Measurements from ENCODE around the gene DCDC2B. TPM values are rescaled to one million over a fixed set of nuclear protein-coding genes. Genes with fewer than 3 reads are reported as not detected.
"Not testable (repeated sequence)": the region's sequence is repeated elsewhere in the genome, so short reads cannot be mapped to it uniquely, and the experiment has no call there.

DCDC2B gene
- total RNA-seq, 1 donor from 2014 or later: not detected

- H3K27ac Mint-ChIP-seq (ENCODE audit: unreplicated experiment): peak overlapping the region; percentile 72
- no peaks in the 10 kb centered on the region for H3K9me3 Mint-ChIP-seq
- no peak for DNase-seq (ENCODE audit: low read depth, low spot score)
- no peaks in the 10 kb centered on the region for H3K36me3 Mint-ChIP-seq (ENCODE audit: low read depth)
- peaks cover 4% of the 10 kb centered on the region for H3K27me3 Mint-ChIP-seq (ENCODE audit: low read depth)
- no peak for TF ChIP-seq CTCF (conservative IDR thresholded peaks at IDR 0.05)
- no peak overlapping the region for H3K4me3 Mint-ChIP-seq
- peaks cover 20% of the 10 kb centered on the region for H3K4me1 Mint-ChIP-seq
These were observed 41.1 kb downstream of the DCDC2B start for GRCh38 chr1:32249831-32250525.

- Mint-ChIP-seq H3K27ac (ENCODE audit: unreplicated experiment) (peak within 1 kb of the TSS; percentile 72), H3K27me3 (ENCODE audit: low read depth) (peaks cover 4% of the 10 kb centered on the region), H3K4me1 (peaks cover 20% of the 10 kb centered on the region), H3K36me3 (ENCODE audit: low read depth) (no peaks in the 10 kb centered on the region), H3K9me3 (no peaks in the 10 kb centered on the region), H3K4me3 (no peak within 1 kb of the TSS)
- no peak for TF ChIP-seq CTCF (conservative IDR thresholded peaks at IDR 0.05)
- no peak for DNase-seq (ENCODE audit: low read depth, low spot score)
These were observed 42.2 kb downstream of the DCDC2B start, which contains the start of gene LCK for GRCh38 chr1:32250893-32251716. TSS of gene LCK (plus strand) at chr1:32251265. CDS start at chr1:32274330, 23,065 bp downstream.

- Mint-ChIP-seq H3K9me3 (no peaks in the 10 kb centered on the region), H3K27ac (ENCODE audit: unreplicated experiment) (no peak overlapping the region), H3K27me3 (ENCODE audit: low read depth) (peaks cover 3% of the 10 kb centered on the region), H3K4me3 (no peak overlapping the region), H3K36me3 (ENCODE audit: low read depth) (no peaks in the 10 kb centered on the region), H3K4me1 (peaks cover 5% of the 10 kb centered on the region)
- no peak for DNase-seq (ENCODE audit: low read depth, low spot score)
- TF ChIP-seq CTCF (conservative IDR thresholded peaks at IDR 0.05): no peak
These were observed 46.5 kb downstream of the DCDC2B start for GRCh38 chr1:32255072-32256071.

- peaks cover 3% of the 10 kb centered on the region for H3K27me3 Mint-ChIP-seq (ENCODE audit: low read depth)
- H3K4me1 Mint-ChIP-seq: no peaks in the 10 kb centered on the region
- no peaks in the 10 kb centered on the region for H3K36me3 Mint-ChIP-seq (ENCODE audit: low read depth)
- H3K27ac Mint-ChIP-seq (ENCODE audit: unreplicated experiment): no peak overlapping the region
- no peak for DNase-seq (ENCODE audit: low read depth, low spot score)
- no peak for TF ChIP-seq CTCF (conservative IDR thresholded peaks at IDR 0.05)
- H3K4me3 Mint-ChIP-seq: no peak overlapping the region
- no peaks in the 10 kb centered on the region for H3K9me3 Mint-ChIP-seq
These were observed 47.8 kb downstream of the DCDC2B start for GRCh38 chr1:32256473-32257226.

- no peak overlapping the region for H3K27ac Mint-ChIP-seq (ENCODE audit: unreplicated experiment)
- DNase-seq (ENCODE audit: low read depth, low spot score): no peak
These were observed 48.3 kb downstream of the DCDC2B start for GRCh38 chr1:32257227-32257508.

GRCh38 chr1:32263236-32263593 lies 54.3 kb downstream of the DCDC2B start:
- not testable (repeated sequence) for H3K36me3 Mint-ChIP-seq (ENCODE audit: low read depth); H3K27ac Mint-ChIP-seq (ENCODE audit: unreplicated experiment); H3K4me3 Mint-ChIP-seq; H3K4me1 Mint-ChIP-seq; DNase-seq (ENCODE audit: low read depth, low spot score); H3K9me3 Mint-ChIP-seq; H3K27me3 Mint-ChIP-seq (ENCODE audit: low read depth)

More at GRCh38 chr1:32257227-32257508, 48.3 kb downstream of the DCDC2B start:
- H3K36me3 Mint-ChIP-seq (ENCODE audit: low read depth): no peaks in the 10 kb centered on the region
- no peak overlapping the region for H3K4me3 Mint-ChIP-seq
- no peak for TF ChIP-seq CTCF (conservative IDR thresholded peaks at IDR 0.05)
- H3K4me1 Mint-ChIP-seq: no peaks in the 10 kb centered on the region
- no peaks in the 10 kb centered on the region for H3K9me3 Mint-ChIP-seq
- peaks cover 3% of the 10 kb centered on the region for H3K27me3 Mint-ChIP-seq (ENCODE audit: low read depth)
